HepG2 (cell line): Measurements from ENCODE around the gene MYO5B. TPM values are rescaled to one million over a fixed set of nuclear protein-coding genes. Genes with fewer than 3 reads are reported as not detected.

Experiments
- CENPT ChIP-seq: sonication (generic); formaldehyde crosslinking; IDR thresholded peaks from 2 replicates; pipeline ENCODE4 v1.8.0; 2022; ENCODE audit warnings: low read depth, mild to moderate bottlenecking, moderate library complexity, missing genetic modification reagents
- E2F5 ChIP-seq: sonication (generic); formaldehyde crosslinking; conservative IDR thresholded peaks from 2 replicates; pipeline ENCODE4 v1.4.0; 2020; ENCODE audit warnings: missing genetic modification reagents
- GATA4 ChIP-seq: sonication (generic); IDR thresholded peaks from 2 replicates; pipeline ENCODE4 v1.6.1; 2016; ENCODE audit warnings: antibody characterized with exemption, low read depth, borderline replicate concordance
- IKZF4 ChIP-seq: sonication (generic); formaldehyde crosslinking; IDR thresholded peaks from 2 replicates; pipeline ENCODE4 v1.5.1; 2020; ENCODE audit warnings: borderline replicate concordance, mild to moderate bottlenecking, low read depth, missing genetic modification reagents; ENCODE audit errors: not compliant biosample characterization
- KDM4B ChIP-seq: sonication (generic); formaldehyde crosslinking; IDR thresholded peaks from 2 replicates; pipeline ENCODE4 v1.4.0; 2020; ENCODE audit warnings: missing genetic modification reagents
- LCORL ChIP-seq, 2 experiments: fragments of 450-650 bp in 1 of 2; sonication (generic) in 1 of 2; formaldehyde crosslinking in 1 of 2; IDR thresholded peaks; 2 replicates each; pipeline versions ENCODE4 v1.5.0 to v1.6.1; 2017 to 2020; ENCODE audit warnings: antibody characterized with exemption in 1 of 2, missing genetic modification reagents in 1 of 2
- MAFG ChIP-seq: sonication (generic); formaldehyde crosslinking; IDR thresholded peaks from 2 replicates; pipeline ENCODE4 v1.5.1; 2020; ENCODE audit warnings: mild to moderate bottlenecking, missing genetic modification reagents
- MIER2 ChIP-seq: IDR thresholded peaks from 2 replicates; pipeline ENCODE4 v1.6.1; 2016; ENCODE audit warnings: missing biosample characterization, missing genetic modification reagents
- NFIB ChIP-seq: sonication (generic); formaldehyde crosslinking; IDR thresholded peaks from 2 replicates; pipeline ENCODE4 v1.9.0; 2021; ENCODE audit warnings: missing genetic modification reagents, mild to moderate bottlenecking, borderline replicate concordance
- NR3C1 ChIP-seq: sonication (generic); formaldehyde crosslinking; IDR thresholded peaks from 2 replicates; pipeline ENCODE4 v1.4.0; 2020; ENCODE audit warnings: missing genetic modification reagents
- SKI ChIP-seq: fragments of 450-650 bp; IDR thresholded peaks from one replicate; pipeline ENCODE4 v1.6.1; 2018; ENCODE audit warnings: mild to moderate bottlenecking; ENCODE audit not compliant: partially characterized antibody
- SMC3 ChIP-seq: IDR thresholded peaks from 2 replicates; pipeline ENCODE4 v1.6.1; 2011; ENCODE audit warnings: low read length, improper control_type of control experiment
- TBP ChIP-seq: sonication (generic); formaldehyde crosslinking; IDR thresholded peaks from 2 replicates; pipeline ENCODE4 v1.5.0; 2020; ENCODE audit warnings: missing genetic modification reagents
- ZMYM4 ChIP-seq: sonication (generic); formaldehyde crosslinking; IDR thresholded peaks from 2 replicates; pipeline ENCODE4 v1.8.1; 2023; ENCODE audit warnings: mild to moderate bottlenecking, missing genetic modification reagents
- ZNF292 ChIP-seq: sonication (generic); formaldehyde crosslinking; IDR thresholded peaks from 2 replicates; pipeline ENCODE4 v1.8.1; 2022; ENCODE audit warnings: mild to moderate bottlenecking, low read depth, missing genetic modification reagents, borderline replicate concordance
- ZNF75D ChIP-seq: sonication (generic); formaldehyde crosslinking; IDR thresholded peaks from 2 replicates; pipeline ENCODE4 v1.8.1; 2023; ENCODE audit warnings: missing genetic modification reagents, mild to moderate bottlenecking, borderline replicate concordance
- ZNF883 ChIP-seq: sonication (generic); formaldehyde crosslinking; IDR thresholded peaks from 2 replicates; pipeline ENCODE4 v1.5.1; 2020; ENCODE audit warnings: mild to moderate bottlenecking, missing genetic modification reagents; ENCODE audit errors: not compliant biosample characterization
- polyA plus RNA-seq, 8 experiments: library from polyadenylated mRNA; depleted of rRNA in 3 of 8; stranded (reverse) in 7 of 8; unstranded in 1 of 8; fragments of >200 nt; fragmentation: Illumina TruSeq in 4 of 8; extraction: Trizol in 4 of 8; gene quantifications; 2 replicates each; pipeline versions ENCODE4 v1.2.1 to v1.2.3, GENCODE V29; 2011 to 2016; ENCODE audit warnings: low read depth in 4 of 8, missing spikeins in 1 of 8, mixed read lengths in 1 of 8; ENCODE audit not compliant: insufficient read depth in 1 of 8
- total RNA-seq, 5 experiments: library from RNA; depleted of rRNA; stranded (reverse); fragments of >200 nt; fragmentation: Illumina TruSeq; extraction: Trizol; gene quantifications; 2 replicates each; pipeline ENCODE4 v1.2.3, GENCODE V29; 2016; ENCODE audit warnings: low read depth in 1 of 5
- TF ChIP-seq, protein P1 (sequence below): sonication (generic); formaldehyde crosslinking; IDR thresholded peaks from 2 replicates; pipeline ENCODE4 v1.5.0; 2020; ENCODE audit warnings: mild to moderate bottlenecking, missing genetic modification reagents, borderline replicate concordance
- TF ChIP-seq, protein P2 (sequence below), 2 experiments: sonication (generic) in 1 of 2; formaldehyde crosslinking in 1 of 2; IDR thresholded peaks; 2 replicates each; pipeline versions ENCODE4 v1.4.0 to v1.6.1; 2018 to 2020; ENCODE audit warnings: missing genetic modification reagents in 2 of 2, borderline replicate concordance in 1 of 2, low read depth in 1 of 2, mild to moderate bottlenecking in 1 of 2, missing biosample characterization in 1 of 2
- TF ChIP-seq, protein P3 (sequence below): sonication (generic); formaldehyde crosslinking; IDR thresholded peaks from 2 replicates; pipeline ENCODE4 v1.5.1; 2020; ENCODE audit warnings: mild to moderate bottlenecking, missing genetic modification reagents, borderline replicate concordance

Gene MYO5B
- total and polyA plus RNA-seq, 2 of the 13 experiments (the other 11 are each of a cell fraction or from before 2014, with no cell fraction given) = 13.1 to 24.0 TPM

DNA sequence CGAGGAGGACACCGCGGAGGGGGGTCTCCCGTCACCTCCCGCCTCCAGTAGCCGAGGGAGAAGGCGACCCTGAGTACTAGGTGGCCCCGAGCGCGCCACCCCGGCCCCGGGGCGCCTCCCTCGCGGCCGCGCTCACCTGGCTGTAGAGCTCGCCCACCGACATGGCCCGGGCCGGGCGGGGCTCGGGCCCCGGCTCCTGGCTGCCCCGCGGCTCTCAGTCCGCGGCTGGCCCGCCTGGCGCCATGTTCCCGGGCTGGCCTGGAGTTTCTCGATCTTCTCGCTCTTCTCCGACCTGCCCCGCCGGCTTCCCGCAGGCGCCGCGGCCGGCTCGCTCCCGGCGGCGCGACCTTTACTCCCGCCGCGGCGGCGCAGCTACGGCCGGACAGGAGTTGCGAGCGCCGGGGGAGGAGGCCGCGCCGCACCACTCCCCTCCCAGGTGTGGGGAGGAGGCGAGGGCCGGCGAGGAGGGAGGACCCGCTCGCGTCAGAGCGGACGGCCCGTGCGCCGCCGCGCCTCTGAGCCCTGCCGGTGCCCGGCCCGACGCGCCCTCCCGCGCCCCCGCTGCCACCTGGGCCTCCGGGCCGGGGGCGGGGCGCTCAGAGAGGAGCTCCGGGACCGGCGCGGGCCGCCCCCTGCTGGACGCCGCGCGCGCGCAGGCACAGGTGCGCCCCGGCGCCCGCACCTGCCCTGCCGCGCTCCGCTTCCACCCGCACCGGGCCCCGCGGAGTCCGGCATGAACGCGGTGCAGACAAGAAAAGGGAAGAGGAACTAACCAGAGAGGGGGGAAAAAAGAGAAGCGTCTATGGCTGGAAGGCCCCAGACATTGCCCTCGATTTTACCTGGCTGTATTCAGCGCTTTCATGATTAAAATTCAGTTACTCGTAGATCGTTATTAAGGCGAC is at the start of gene MYO5B (continued):
- TF ChIP-seq, protein P1, sequence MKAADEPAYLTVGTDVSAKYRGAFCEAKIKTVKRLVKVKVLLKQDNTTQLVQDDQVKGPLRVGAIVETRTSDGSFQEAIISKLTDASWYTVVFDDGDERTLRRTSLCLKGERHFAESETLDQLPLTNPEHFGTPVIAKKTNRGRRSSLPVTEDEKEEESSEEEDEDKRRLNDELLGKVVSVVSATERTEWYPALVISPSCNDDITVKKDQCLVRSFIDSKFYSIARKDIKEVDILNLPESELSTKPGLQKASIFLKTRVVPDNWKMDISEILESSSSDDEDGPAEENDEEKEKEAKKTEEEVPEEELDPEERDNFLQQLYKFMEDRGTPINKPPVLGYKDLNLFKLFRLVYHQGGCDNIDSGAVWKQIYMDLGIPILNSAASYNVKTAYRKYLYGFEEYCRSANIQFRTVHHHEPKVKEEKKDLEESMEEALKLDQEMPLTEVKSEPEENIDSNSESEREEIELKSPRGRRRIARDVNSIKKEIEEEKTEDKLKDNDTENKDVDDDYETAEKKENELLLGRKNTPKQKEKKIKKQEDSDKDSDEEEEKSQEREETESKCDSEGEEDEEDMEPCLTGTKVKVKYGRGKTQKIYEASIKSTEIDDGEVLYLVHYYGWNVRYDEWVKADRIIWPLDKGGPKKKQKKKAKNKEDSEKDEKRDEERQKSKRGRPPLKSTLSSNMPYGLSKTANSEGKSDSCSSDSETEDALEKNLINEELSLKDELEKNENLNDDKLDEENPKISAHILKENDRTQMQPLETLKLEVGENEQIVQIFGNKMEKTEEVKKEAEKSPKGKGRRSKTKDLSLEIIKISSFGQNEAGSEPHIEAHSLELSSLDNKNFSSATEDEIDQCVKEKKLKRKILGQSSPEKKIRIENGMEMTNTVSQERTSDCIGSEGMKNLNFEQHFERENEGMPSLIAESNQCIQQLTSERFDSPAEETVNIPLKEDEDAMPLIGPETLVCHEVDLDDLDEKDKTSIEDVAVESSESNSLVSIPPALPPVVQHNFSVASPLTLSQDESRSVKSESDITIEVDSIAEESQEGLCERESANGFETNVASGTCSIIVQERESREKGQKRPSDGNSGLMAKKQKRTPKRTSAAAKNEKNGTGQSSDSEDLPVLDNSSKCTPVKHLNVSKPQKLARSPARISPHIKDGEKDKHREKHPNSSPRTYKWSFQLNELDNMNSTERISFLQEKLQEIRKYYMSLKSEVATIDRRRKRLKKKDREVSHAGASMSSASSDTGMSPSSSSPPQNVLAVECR (CRISPR knock-in tag) = peak; percentile 43; the same call in 1 of the 2 replicates
- TF ChIP-seq NR3C1 (CRISPR knock-in tag) = no peak
- TF ChIP-seq GATA4 = no peak
- no peak for TF ChIP-seq NFIB (CRISPR knock-in tag)
- peak; percentile 61 for TF ChIP-seq ZMYM4 (CRISPR knock-in tag)
- TF ChIP-seq MAFG = no peak
- TF ChIP-seq CENPT (CRISPR knock-in tag) = no peak
- no peak for TF ChIP-seq ZNF75D (CRISPR knock-in tag)
- no peak for TF ChIP-seq E2F5
- TF ChIP-seq, protein P2, sequence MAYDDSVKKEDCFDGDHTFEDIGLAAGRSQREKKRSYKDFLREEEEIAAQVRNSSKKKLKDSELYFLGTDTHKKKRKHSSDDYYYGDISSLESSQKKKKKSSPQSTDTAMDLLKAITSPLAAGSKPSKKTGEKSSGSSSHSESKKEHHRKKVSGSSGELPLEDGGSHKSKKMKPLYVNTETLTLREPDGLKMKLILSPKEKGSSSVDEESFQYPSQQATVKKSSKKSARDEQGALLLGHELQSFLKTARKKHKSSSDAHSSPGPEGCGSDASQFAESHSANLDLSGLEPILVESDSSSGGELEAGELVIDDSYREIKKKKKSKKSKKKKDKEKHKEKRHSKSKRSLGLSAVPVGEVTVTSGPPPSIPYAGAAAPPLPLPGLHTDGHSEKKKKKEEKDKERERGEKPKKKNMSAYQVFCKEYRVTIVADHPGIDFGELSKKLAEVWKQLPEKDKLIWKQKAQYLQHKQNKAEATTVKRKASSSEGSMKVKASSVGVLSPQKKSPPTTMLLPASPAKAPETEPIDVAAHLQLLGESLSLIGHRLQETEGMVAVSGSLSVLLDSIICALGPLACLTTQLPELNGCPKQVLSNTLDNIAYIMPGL (CRISPR knock-in tag; IDR thresholded peaks at IDR 0.05; ENCODE audit: borderline replicate concordance in 1 of 2, low read depth in 1 of 2) = peak in 1 of 2 experiments; percentile 47; a peak in 1 of 4 replicates
- TF ChIP-seq, protein P3, sequence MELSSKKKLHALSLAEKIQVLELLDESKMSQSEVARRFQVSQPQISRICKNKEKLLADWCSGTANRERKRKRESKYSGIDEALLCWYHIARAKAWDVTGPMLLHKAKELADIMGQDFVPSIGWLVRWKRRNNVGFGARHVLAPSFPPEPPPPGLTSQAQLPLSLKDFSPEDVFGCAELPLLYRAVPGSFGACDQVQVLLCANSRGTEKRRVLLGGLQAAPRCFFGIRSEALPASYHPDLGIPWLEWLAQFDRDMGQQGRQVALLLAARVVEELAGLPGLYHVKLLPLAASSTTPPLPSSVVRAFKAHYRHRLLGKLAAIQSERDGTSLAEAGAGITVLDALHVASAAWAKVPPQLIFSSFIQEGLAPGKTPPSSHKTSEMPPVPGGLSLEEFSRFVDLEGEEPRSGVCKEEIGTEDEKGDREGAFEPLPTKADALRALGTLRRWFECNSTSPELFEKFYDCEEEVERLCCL (CRISPR knock-in tag) = no peak
- no peak for TF ChIP-seq ZNF883 (CRISPR knock-in tag)
- TF ChIP-seq MIER2 (CRISPR knock-in tag) = no peak
- no peak for TF ChIP-seq SMC3
- TF ChIP-seq LCORL (IDR thresholded peaks at IDR 0.05) = no peak
- TF ChIP-seq LCORL (CRISPR knock-in tag; IDR thresholded peaks at IDR 0.05) = no peak
- TF ChIP-seq SKI = peak; percentile 67
- TF ChIP-seq TBP = no peak
- TF ChIP-seq IKZF4 = peak; percentile 11
- no peak for TF ChIP-seq ZNF292 (CRISPR knock-in tag)
- no peak for TF ChIP-seq KDM4B (CRISPR knock-in tag)
